NT2/D1 (cell line): ENCODE results near the gene LRRC47.
"Not testable (repeated sequence)": the region's sequence is repeated elsewhere in the genome, so short reads cannot be mapped to it uniquely, and the experiment has no call there.

Source experiments
- DNase-seq: peaks from one replicate; pipeline ENCODE4 v3.0.0-alpha.2; 2011; ENCODE audit warnings: low read depth, low spot score
- H3K27me3 ChIP-seq: 2 replicates; pipeline ENCODE4 v1.6.0; 2011; ENCODE audit warnings: mild to moderate bottlenecking; ENCODE audit not compliant: insufficient read length, insufficient read depth
- H3K36me3 ChIP-seq: 2 replicates; pipeline ENCODE4 v1.6.1; 2011; ENCODE audit warnings: mild to moderate bottlenecking, low read length, mixed read lengths; ENCODE audit not compliant: insufficient read depth, insufficient read length
- H3K4me1 ChIP-seq: 2 replicates; pipeline ENCODE4 v1.5.1; 2011; ENCODE audit not compliant: insufficient read depth, insufficient read length
- H3K4me3 ChIP-seq: 2 replicates; pipeline ENCODE4 v1.5.1; 2011; ENCODE audit warnings: low read depth; ENCODE audit not compliant: insufficient read length
- H3K9ac ChIP-seq: 2 replicates; pipeline ENCODE4 v1.6.0; 2011; ENCODE audit warnings: low read depth; ENCODE audit not compliant: insufficient read length
- H3K9me3 ChIP-seq: 2 replicates; pipeline ENCODE4 v1.5.1; 2011; ENCODE audit warnings: mild to moderate bottlenecking, low read length; ENCODE audit not compliant: insufficient read depth
- SUZ12 ChIP-seq: IDR thresholded peaks from 2 replicates; pipeline ENCODE4 v1.6.1; 2011; ENCODE audit not compliant: insufficient read length, insufficient read depth; ENCODE audit errors: extremely low read depth
- YY1 ChIP-seq: IDR thresholded peaks from 2 replicates; pipeline ENCODE4 v1.6.1; 2011; ENCODE audit not compliant: insufficient read length, insufficient read depth
- ZNF274 ChIP-seq: IDR thresholded peaks from 2 replicates; pipeline ENCODE4 v1.6.1; 2011; ENCODE audit warnings: mild to moderate bottlenecking, low read depth, low read length

LRRC47 gene

DNA sequence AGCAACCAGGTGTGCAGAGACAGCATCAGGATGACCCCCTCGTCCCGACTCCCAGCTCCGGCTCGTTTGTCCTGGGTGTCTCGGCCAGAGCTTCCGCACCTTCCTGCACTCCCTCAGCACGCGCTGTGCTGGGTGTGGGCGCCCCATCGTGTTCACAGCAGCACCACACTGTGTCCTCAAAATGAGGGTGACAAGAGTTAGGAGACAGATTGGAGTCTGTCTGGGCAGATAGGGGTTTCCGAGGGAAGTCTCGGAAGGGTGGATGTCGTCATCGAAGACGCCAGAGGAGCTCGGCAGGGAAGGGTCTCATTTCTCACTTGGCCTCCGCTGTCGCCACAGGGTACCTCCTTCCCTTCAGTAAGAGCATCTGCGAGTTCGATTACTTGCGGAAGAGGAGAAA is 39.9 kb downstream of the LRRC47 start:
- H3K27me3 ChIP-seq = no peaks in the 10 kb centered on the region
- no peak for TF ChIP-seq SUZ12
- no peak for TF ChIP-seq ZNF274
- no peak for TF ChIP-seq YY1
- no peaks in the 10 kb centered on the region for H3K9me3 ChIP-seq
- H3K9ac ChIP-seq = no peak overlapping the region
- no peaks in the 10 kb centered on the region for H3K4me1 ChIP-seq
- H3K4me3 ChIP-seq = no peak overlapping the region
- DNase-seq = no peak
- no peaks in the 10 kb centered on the region for H3K36me3 ChIP-seq

DNA sequence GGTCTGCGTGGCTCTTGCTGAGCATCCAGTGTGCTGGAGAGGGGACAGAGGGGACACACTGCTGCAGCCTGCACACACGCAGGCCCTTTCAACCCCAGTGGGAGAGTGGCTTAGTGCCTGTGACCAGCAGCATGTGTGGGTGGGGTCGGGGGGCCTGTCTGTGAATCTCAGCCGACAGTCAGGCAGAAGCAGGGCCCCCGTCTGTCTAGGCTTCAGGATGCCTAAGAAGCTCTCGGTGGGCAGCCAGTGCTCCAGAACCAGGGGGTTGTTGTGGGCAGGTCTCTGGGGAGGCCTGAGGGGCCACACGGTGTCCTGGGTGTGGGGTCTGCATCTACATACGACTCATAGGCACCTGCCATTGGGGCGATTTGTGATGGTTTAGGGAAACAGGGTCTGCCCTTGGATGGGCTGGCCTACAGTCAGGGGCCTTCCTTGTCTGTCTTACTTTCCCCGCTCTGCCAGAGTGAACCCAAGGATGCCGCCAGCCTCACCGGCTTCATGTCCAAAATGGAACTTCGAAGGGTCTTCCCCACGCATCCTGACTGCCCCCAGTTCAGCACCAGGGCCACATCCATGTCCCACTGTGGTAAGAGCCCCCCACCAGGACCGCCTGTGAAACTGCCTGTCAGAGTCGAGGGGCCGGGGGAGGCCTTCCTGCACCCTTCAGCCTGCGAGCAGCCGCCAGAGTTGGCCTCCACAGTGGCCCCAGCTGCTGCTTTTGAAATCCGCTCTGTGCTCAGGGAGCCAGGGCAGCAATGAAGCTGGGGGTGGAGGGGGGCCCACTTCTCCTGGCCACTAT is 42.4 kb downstream of the LRRC47 start:
- no peaks in the 10 kb centered on the region for H3K9me3 ChIP-seq
- no peaks in the 10 kb centered on the region for H3K27me3 ChIP-seq
- no peak overlapping the region for H3K9ac ChIP-seq

DNA sequence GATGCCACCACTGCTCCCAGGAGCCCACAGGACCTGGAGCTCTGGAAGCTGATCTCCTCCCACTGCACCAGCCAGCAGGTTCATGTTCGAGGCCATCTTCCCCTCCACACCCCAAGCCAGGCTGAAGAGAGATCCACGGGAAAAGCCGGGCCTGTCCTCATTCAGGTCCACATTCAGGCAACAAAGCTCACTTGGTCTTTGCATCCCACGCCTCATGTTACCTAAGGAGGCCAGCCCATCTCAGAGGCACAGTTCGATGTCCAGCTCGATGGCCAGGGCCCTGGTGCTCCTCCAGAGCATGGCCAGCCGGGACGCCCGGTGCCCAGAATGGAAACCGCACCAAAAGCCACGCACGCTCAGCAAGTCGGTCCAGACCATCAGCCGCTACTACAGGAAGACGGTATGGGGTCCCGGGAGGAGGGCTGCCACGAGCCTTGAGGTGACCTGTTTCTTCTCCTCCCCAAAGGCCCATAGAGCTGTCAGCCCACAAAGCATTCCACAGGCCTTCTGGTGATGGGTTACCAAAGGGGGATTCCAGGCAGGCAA is 43.8 kb downstream of the LRRC47 start, which contains the start of gene CCDC27:
CCDC27 (plus strand) TSS at position 51 of the 546 bp plus-strand sequence; CDS start at position 83, 32 bp downstream.
- H3K27me3 ChIP-seq = no peaks in the 10 kb centered on the region
- no peak for DNase-seq
- no peaks in the 10 kb centered on the region for H3K4me1 ChIP-seq
- no peak within 1 kb of the TSS for H3K9ac ChIP-seq
- no peaks in the 10 kb centered on the region for H3K36me3 ChIP-seq
- TF ChIP-seq YY1 (no peak), ZNF274 (no peak), SUZ12 (no peak)
- H3K9me3 ChIP-seq = no peaks in the 10 kb centered on the region
- no peak within 1 kb of the TSS for H3K4me3 ChIP-seq

More for the DNA sequence above, 42.4 kb downstream of the LRRC47 start:
- Histone ChIP-seq H3K4me3 (no peak overlapping the region), H3K36me3 (no peaks in the 10 kb centered on the region), H3K4me1 (no peaks in the 10 kb centered on the region)
- TF ChIP-seq SUZ12 = no peak
- TF ChIP-seq ZNF274 = no peak
- no peak for TF ChIP-seq YY1
- no peak for DNase-seq

DNA sequence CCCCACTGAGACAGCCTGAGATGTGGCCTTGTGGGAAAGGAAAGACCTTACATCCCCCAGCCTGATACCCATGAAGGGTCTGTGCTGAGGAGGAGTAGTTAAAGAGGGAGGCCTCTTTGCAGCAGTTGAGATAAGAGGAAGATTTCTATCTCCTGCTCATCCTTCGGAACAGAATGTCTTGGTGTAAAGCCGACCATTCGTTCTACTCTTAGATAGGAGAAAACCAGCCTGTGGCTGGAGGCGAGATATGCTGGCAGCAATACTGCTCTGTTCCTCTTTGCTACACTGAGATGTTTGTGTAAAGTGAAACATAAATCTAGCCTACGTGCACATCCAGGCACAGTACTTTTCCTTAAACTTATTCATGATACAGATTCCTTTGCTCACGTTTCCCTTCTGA is 45.6 kb downstream of the LRRC47 start:
- no peaks in the 10 kb centered on the region for H3K27me3 ChIP-seq
- no peak for TF ChIP-seq YY1
- TF ChIP-seq ZNF274 = no peak
- TF ChIP-seq SUZ12 = no peak
- no peak for DNase-seq
- no peak overlapping the region for H3K4me3 ChIP-seq
- no peaks in the 10 kb centered on the region for H3K9me3 ChIP-seq
- peaks cover 6% of the 10 kb centered on the region for H3K4me1 ChIP-seq
- no peak overlapping the region for H3K9ac ChIP-seq
- H3K36me3 ChIP-seq = peaks cover 3% of the 10 kb centered on the region

DNA sequence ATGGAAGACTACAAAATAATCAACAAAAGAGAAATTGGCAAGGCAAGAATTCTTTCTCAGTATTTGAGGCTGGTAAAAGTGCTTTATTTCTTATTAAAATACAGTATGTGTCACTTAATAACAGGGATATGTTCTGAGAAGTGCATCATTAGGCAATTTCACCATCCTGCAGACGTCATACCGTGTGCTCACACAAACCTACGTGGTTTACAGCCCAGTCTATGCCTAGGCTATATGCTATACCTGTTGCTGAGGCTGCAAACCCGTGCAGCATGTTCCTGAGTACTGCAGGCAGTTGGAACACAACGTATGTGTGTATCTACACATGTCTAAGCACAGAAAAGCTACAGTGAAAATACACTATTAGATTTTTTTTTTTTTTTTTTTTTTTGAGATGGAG is 46.8 kb downstream of the LRRC47 start:
- no peak for TF ChIP-seq ZNF274
- TF ChIP-seq YY1 = no peak
- no peak for TF ChIP-seq SUZ12
- Histone ChIP-seq H3K9ac (no peak overlapping the region), H3K4me3 (no peak overlapping the region), H3K36me3 (peaks cover 15% of the 10 kb centered on the region), H3K4me1 (peaks cover 16% of the 10 kb centered on the region), H3K9me3 (no peaks in the 10 kb centered on the region), H3K27me3 (no peaks in the 10 kb centered on the region)
- DNase-seq = no peak

DNA sequence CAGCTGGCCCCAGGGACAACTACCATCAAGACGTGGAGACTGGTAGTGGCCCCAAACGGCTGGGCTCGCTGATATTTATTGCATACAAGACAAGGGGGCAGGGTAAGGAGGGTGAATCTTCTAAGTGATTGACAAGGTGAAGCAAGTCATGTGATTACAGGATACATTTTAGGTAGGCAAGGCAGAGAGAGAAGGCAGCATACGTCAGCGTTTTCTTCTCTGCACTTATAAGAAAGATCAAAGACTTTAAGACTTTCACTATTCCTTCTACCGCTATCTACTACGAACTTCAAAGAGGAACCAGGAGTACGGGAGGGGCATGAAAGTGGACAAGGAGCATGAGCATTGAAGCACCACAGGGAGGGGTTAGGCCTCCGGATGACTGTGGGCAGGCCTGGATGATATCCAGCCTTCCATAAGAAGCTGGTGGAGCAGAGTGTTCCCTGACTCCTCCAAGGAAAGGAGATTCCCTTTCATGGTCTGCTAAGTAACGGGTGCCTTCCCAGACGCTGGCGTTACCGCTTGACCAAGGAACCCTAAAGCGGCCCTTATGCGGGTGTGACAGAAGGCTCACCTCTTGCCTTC is 47.9 kb downstream of the LRRC47 start:
- H3K9ac ChIP-seq, H3K27me3 ChIP-seq, H3K9me3 ChIP-seq, H3K4me3 ChIP-seq, DNase-seq: not testable (repeated sequence)
- H3K4me1 ChIP-seq = peaks cover 17% of the 10 kb centered on the region
- peaks cover 19% of the 10 kb centered on the region for H3K36me3 ChIP-seq

DNA sequence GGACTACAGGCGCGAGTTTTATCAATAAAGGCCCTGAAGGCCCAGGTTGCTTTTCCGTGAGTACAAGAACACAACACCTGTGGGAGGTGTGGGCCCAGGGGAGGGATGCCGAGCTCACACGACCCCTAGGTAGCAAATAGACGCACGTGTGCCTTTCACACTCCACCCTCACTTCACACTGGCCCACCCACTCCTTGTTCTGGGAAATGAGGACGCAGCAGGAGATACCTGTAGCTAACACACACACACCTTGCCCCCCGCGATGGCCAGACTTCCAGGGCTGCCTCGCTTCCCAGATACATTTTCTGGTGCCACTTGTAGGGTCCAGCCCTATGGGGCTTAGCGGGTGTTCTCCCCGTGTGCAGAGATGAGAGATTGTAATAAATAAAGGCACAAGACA is 48.4 kb downstream of the LRRC47 start:
- Histone ChIP-seq H3K9me3 (no peaks in the 10 kb centered on the region), H3K9ac (no peak overlapping the region), H3K4me1 (peaks cover 19% of the 10 kb centered on the region), H3K4me3 (no peak overlapping the region), H3K27me3 (no peaks in the 10 kb centered on the region), H3K36me3 (peaks cover 24% of the 10 kb centered on the region)
- TF ChIP-seq ZNF274 (no peak), SUZ12 (no peak), YY1 (no peak)
- DNase-seq = no peak
